ENCODE measurements around the gene IREB2.

IREB2 gene

GRCh38 chr15:78437107-78437761, 782 bp upstream of the IREB2 start:
- peak in 1 of 2 experiments; percentile 84 for DNase-seq

GRCh38 chr15:78438619-78439285, 736 bp downstream of the IREB2 start:
- peak in 1 of 2 experiments; percentile 46 for DNase-seq

- DNase-seq, result no peak
Measured at GRCh38 chr15:78440375-78441373, 2.7 kb downstream of the IREB2 start.

- no peak for DNase-seq
Measured at GRCh38 chr15:78444255-78444654, 6.2 kb downstream of the IREB2 start.

- DNase-seq, result no peak
Measured at GRCh38 chr15:78445875-78446274, 7.9 kb downstream of the IREB2 start.

- DNase-seq, result no peak
Measured at GRCh38 chr15:78446551-78446950, 8.5 kb downstream of the IREB2 start.

GRCh38 chr15:78448441-78449219, 10.6 kb downstream of the IREB2 start:
- DNase-seq, result no peak

GRCh38 chr15:78449220-78449999, 11.4 kb downstream of the IREB2 start:
- no peak for DNase-seq

GRCh38 chr15:78450285-78450858, 12.4 kb downstream of the IREB2 start:
- DNase-seq, result no peak

GRCh38 chr15:78452485-78452884, 14.5 kb downstream of the IREB2 start:
- DNase-seq, result no peak

- no peak for DNase-seq
Measured at GRCh38 chr15:78453447-78453846, 15.4 kb downstream of the IREB2 start.

- no peak for DNase-seq
Measured at GRCh38 chr15:78454992-78455391, 17.0 kb downstream of the IREB2 start.

- DNase-seq, result no peak
Measured at GRCh38 chr15:78455749-78456148, 17.7 kb downstream of the IREB2 start.

- DNase-seq, result no peak
Measured at GRCh38 chr15:78456426-78456825, 18.4 kb downstream of the IREB2 start.

- DNase-seq, result peak in 1 of 2 experiments; percentile 17
Measured at GRCh38 chr15:78457101-78457500, 19.1 kb downstream of the IREB2 start.

- DNase-seq, result no peak
Measured at GRCh38 chr15:78460737-78461136, 22.7 kb downstream of the IREB2 start.

- DNase-seq, result no peak
Measured at GRCh38 chr15:78461171-78461888, 23.3 kb downstream of the IREB2 start.

GRCh38 chr15:78469031-78469430, 31.0 kb downstream of the IREB2 start:
- no peak for DNase-seq

- DNase-seq, result no peak
Measured at GRCh38 chr15:78477295-78477694, 39.3 kb downstream of the IREB2 start.

GRCh38 chr15:78479650-78480049, 41.6 kb downstream of the IREB2 start:
- DNase-seq, result no peak

GRCh38 chr15:78481917-78482316, 43.9 kb downstream of the IREB2 start:
- no peak for DNase-seq

Data from SW 1271 (cell line).